SK-N-SH (cell line): Measurements from ENCODE around the gene MAST1. TPM values are rescaled to one million over a fixed set of nuclear protein-coding genes. Genes with fewer than 3 reads are reported as not detected.
"Not testable (repeated sequence)": the region's sequence is repeated elsewhere in the genome, so short reads cannot be mapped to it uniquely, and the experiment has no call there.

Source experiments
- CTCF ChIA-PET: fragments of 300-600, 350-600 bp; formaldehyde crosslinking; extraction: SDS; loops from one replicate; lab custom pipeline; 2021; lab: Yijun Ruan, JAX
- POLR2A ChIA-PET: fragments of 350-600 bp; sonication (Branson Sonifier 250); formaldehyde crosslinking; extraction: SDS; loops from one replicate; lab custom pipeline; 2020; ENCODE audit warnings: antibody characterized with exemption, inconsistent platforms; lab: Yijun Ruan, JAX
- DNase-seq: peaks from one replicate; pipeline ENCODE4 v3.0.0; 2012
- H2AFZ ChIP-seq: fragments of 200-600 bp; sonication (generic); 2 replicates; pipeline ENCODE4 v1.8.1; 2016; ENCODE audit warnings: antibody characterized with exemption, mild to moderate bottlenecking, low read depth
- H3F3A ChIP-seq: fragments of 200-600 bp; sonication (generic); replicated peaks from 2 replicates; pipeline ENCODE3; 2016; ENCODE audit warnings: antibody characterized with exemption, mild to moderate bottlenecking; ENCODE audit not compliant: insufficient read depth
- H3K27ac ChIP-seq, 2 experiments: fragments of 200-500 bp in 1 of 2; fragments of 200-600 bp in 1 of 2; sonication (Bioruptor generic) in 1 of 2; sonication (generic), shearing (Covaris generic) in 1 of 2; 2 replicates each; pipeline versions ENCODE4 v1.5.1 to v1.6.1; 2014 to 2016; ENCODE audit warnings: low read depth in 2 of 2, inconsistent platforms in 1 of 2, low read length in 1 of 2, mild to moderate bottlenecking in 1 of 2, mixed read lengths in 1 of 2
- H3K27me3 ChIP-seq: fragments of 200-600 bp; sonication (generic), shearing (Covaris generic); 2 replicates; pipeline ENCODE4 v1.6.1; 2016; ENCODE audit warnings: mixed run types; ENCODE audit not compliant: insufficient read depth
- H3K36me3 ChIP-seq, 2 experiments: fragments of 200-500 bp in 1 of 2; fragments of 200-600 bp in 1 of 2; sonication (Bioruptor generic) in 1 of 2; sonication (generic) in 1 of 2; replicated peaks in 1 of 2; 2 replicates each; pipeline versions ENCODE3 to v1.5.1; 2014 to 2016; ENCODE audit warnings: low read length in 1 of 2, mild to moderate bottlenecking in 1 of 2; ENCODE audit not compliant: insufficient read depth in 2 of 2, control insufficient read depth in 1 of 2
- H3K4me1 ChIP-seq, 2 experiments: fragments of 200-500 bp in 1 of 2; fragments of 200-600 bp in 1 of 2; sonication (Bioruptor generic) in 1 of 2; sonication (generic), shearing (Covaris generic) in 1 of 2; 2 replicates each; pipeline versions ENCODE4 v1.5.1 to v1.6.1; 2014 to 2016; ENCODE audit warnings: low read depth in 1 of 2, low read length in 1 of 2, mixed run types in 1 of 2; ENCODE audit not compliant: insufficient read depth in 2 of 2, control insufficient read depth in 1 of 2
- H3K4me2 ChIP-seq: fragments of 200-600 bp; sonication (generic), shearing (Covaris generic); 2 replicates; pipeline ENCODE4 v1.6.1; 2017; ENCODE audit warnings: mixed run types
- H3K4me3 ChIP-seq, 2 experiments: fragments of 200-500 bp in 1 of 2; fragments of 200-600 bp in 1 of 2; sonication (Bioruptor generic) in 1 of 2; sonication (generic), shearing (Covaris generic) in 1 of 2; 2 replicates each; pipeline versions ENCODE4 v1.5.1 to v1.8.1; 2014 to 2016; ENCODE audit warnings: low read depth in 2 of 2, inconsistent platforms in 1 of 2, low read length in 1 of 2, mild to moderate bottlenecking in 1 of 2, mixed read lengths in 1 of 2, moderate library complexity in 1 of 2
- H3K79me2 ChIP-seq: fragments of 200-600 bp; sonication (generic); 2 replicates; pipeline ENCODE4 v1.8.1; 2017; ENCODE audit warnings: mild to moderate bottlenecking; ENCODE audit not compliant: insufficient read depth
- H3K9ac ChIP-seq: fragments of 200-600 bp; sonication (generic); 2 replicates; pipeline ENCODE4 v1.6.1; 2017; ENCODE audit warnings: mixed run types
- H3K9me2 ChIP-seq: fragments of 200-600 bp; sonication (generic); 2 replicates; pipeline ENCODE4 v1.6.1; 2017; ENCODE audit warnings: mixed run types
- H3K9me3 ChIP-seq: fragments of 200-600 bp; sonication (generic); 2 replicates; pipeline ENCODE4 v1.6.1; 2017; ENCODE audit warnings: mixed run types, mild to moderate bottlenecking, moderate library complexity
- H4K20me1 ChIP-seq: fragments of 200-600 bp; sonication (generic); 2 replicates; pipeline ENCODE4 v1.6.1; 2017; ENCODE audit warnings: mild to moderate bottlenecking, mixed run types; ENCODE audit not compliant: insufficient read depth
- TEAD4 ChIP-seq: IDR thresholded peaks from 2 replicates; pipeline ENCODE4 v1.4.0; 2012; ENCODE audit warnings: mild to moderate bottlenecking, borderline replicate concordance; ENCODE audit not compliant: insufficient read depth
- WGBS: methylation state at CpG from one replicate; pipeline ENCODE4 v1.1.6; 2017; ENCODE audit warnings: low lambda C conversion rate; 5-methylcytosine and 5-hydroxymethylcytosine counted together
- polyA plus RNA-seq, 3 experiments: library from polyadenylated mRNA; depleted of rRNA; stranded (reverse); fragments of >200 nt; gene quantifications; 2 replicates each; pipeline ENCODE4 v1.2.3, GENCODE V29; 2012
- TF ChIP-seq, protein P1 (sequence below): IDR thresholded peaks from 2 replicates; pipeline ENCODE4 v1.4.0; 2012; ENCODE audit warnings: low read depth, borderline replicate concordance
- TF ChIP-seq, protein P2 (sequence below): fragments of 150-350 bp; IDR thresholded peaks from 2 replicates; pipeline ENCODE4 v1.6.1; 2017; ENCODE audit warnings: antibody characterized with exemption, low read length, low read depth, borderline replicate concordance
- TF ChIP-seq, protein P3 (sequence below): IDR thresholded peaks from 2 replicates; pipeline ENCODE4 v1.4.0; 2012; ENCODE audit warnings: low read depth

The MAST1 gene
- polyA plus RNA-seq, 1 of the 3 experiments (the other 2 are of a cell fraction): 9.7 TPM

DNA sequence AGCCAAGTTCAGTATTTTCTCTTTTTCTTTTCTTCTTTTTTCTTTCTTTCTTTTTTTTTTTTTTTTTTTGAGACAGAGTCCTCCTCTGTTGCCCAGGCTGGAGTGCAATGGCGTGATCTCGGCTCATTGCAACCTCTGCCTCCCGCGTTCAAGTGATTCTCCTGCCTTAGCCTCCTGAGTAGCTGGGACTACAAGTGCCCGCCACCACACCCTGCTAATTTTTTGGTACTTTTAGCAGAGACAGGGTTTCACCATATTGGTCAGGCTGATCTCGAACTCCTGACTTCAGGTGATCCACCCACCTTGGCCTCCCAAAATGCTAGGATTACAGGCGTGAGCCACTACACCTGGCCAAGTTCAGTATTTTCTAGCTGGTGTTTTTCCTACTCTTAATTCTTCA is 40.7 kb upstream of the MAST1 start:
- H2AFZ ChIP-seq, H3K27me3 ChIP-seq, H3K9ac ChIP-seq, H3K36me3 ChIP-seq, H3K4me3 ChIP-seq, H3K27ac ChIP-seq, H3K9me3 ChIP-seq, DNase-seq, POLR2A ChIA-PET, H4K20me1 ChIP-seq, H3K4me2 ChIP-seq, H3K9me2 ChIP-seq: not testable (repeated sequence)
- Histone ChIP-seq H3K79me2 (peaks cover 17% of the 10 kb centered on the region), H3F3A (peaks cover 33% of the 10 kb centered on the region), H3K4me1 (peaks cover 9 to 29% of the 10 kb centered on the region in 2 experiments; a peak in 1 of 4 replicates)
- 95% methylated on average over 7 of the region's 7 CpGs for WGBS
- CTCF ChIA-PET: interaction anchor here (2.2 to 17.1 kb wide), 4 partner anchors 20 to 49 kb away, joined by 4 to 447 read pairs (median 181); partner anchors contain the start of gene HOOK2

DNA sequence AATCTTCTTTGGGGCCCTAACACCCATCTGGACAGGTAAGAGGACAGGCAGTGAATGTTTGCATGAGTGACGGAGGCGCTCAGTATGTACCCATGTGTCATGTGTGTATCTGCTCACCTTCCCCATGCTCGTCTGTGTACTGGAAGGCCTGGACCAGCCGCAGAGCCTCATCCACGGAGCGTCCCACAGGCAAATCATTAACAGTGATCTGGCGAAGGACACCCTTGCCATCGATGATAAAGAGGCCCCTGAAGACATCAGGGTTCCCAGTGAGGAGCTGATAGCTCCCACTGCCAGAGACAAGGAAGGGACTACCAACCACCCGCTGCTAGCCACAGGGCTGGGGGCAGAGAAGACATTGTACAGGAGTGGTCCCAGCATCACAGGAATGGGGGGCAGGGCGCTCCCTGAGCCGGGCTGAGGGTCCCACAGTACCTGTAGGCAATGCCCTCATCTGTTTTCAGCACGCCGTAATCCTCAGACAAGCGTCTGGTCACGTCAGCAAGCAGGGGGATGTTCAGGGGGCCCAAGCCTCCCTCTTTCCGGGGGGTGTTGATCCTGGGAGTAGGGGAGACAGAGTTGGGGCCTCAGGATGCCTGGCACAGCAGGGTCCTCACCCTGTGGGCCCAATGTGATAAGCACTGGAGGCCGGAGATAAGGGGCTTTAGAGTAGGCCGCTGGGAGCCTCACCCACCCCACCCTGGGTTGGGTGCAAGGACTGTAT is 38.4 kb upstream of the MAST1 start:
- 99% methylated on average over 9 of the region's 18 CpGs for WGBS

More for the DNA sequence above, 38.4 kb upstream of the MAST1 start:
- Histone ChIP-seq H3F3A (peaks cover 17% of the 10 kb centered on the region), H3K79me2 (peaks cover 10% of the 10 kb centered on the region), H3K4me1 (peaks cover 9 to 23% of the 10 kb centered on the region in 2 experiments; a peak in 1 of 4 replicates), H3K4me2 (no peak overlapping the region), H3K36me3 (peaks cover 4 to 8% of the 10 kb centered on the region in 2 experiments), H3K9me3 (no peaks in the 10 kb centered on the region), H4K20me1 (no peaks in the 10 kb centered on the region), H2AFZ (no peak overlapping the region), H3K4me3 (no peak overlapping the region), H3K27ac (no peak overlapping the region), H3K9me2 (no peaks in the 10 kb centered on the region), H3K27me3 (no peaks in the 10 kb centered on the region), H3K9ac (no peak overlapping the region)
- CTCF ChIA-PET: interaction anchor here (0.6 to 17.1 kb wide), 7 partner anchors 22 to 82 kb away, joined by 3 to 447 read pairs (median 4); partner anchors contain the start of genes DNASE2 and HOOK2
- POLR2A ChIA-PET: interaction anchor here (1.4 to 2.6 kb wide), 2 partner anchors 8 to 22 kb away, joined by 5 to 20 read pairs; partner anchors contain the start of gene JUNB
- DNase-seq: no peak
- TF ChIP-seq, protein P1, sequence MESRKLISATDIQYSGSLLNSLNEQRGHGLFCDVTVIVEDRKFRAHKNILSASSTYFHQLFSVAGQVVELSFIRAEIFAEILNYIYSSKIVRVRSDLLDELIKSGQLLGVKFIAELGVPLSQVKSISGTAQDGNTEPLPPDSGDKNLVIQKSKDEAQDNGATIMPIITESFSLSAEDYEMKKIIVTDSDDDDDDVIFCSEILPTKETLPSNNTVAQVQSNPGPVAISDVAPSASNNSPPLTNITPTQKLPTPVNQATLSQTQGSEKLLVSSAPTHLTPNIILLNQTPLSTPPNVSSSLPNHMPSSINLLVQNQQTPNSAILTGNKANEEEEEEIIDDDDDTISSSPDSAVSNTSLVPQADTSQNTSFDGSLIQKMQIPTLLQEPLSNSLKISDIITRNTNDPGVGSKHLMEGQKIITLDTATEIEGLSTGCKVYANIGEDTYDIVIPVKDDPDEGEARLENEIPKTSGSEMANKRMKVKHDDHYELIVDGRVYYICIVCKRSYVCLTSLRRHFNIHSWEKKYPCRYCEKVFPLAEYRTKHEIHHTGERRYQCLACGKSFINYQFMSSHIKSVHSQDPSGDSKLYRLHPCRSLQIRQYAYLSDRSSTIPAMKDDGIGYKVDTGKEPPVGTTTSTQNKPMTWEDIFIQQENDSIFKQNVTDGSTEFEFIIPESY: no peak
- TF ChIP-seq TEAD4: no peak
- TF ChIP-seq, protein P2, sequence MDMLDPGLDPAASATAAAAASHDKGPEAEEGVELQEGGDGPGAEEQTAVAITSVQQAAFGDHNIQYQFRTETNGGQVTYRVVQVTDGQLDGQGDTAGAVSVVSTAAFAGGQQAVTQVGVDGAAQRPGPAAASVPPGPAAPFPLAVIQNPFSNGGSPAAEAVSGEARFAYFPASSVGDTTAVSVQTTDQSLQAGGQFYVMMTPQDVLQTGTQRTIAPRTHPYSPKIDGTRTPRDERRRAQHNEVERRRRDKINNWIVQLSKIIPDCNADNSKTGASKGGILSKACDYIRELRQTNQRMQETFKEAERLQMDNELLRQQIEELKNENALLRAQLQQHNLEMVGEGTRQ: no peak
- TF ChIP-seq, protein P3, sequence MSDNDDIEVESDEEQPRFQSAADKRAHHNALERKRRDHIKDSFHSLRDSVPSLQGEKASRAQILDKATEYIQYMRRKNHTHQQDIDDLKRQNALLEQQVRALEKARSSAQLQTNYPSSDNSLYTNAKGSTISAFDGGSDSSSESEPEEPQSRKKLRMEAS: no peak
